NCI-H1105 treated with DMSO at 0.1 percent for 48 hours (cell line): ENCODE results near the gene FMO5.
"Not testable (repeated sequence)": the region's sequence is repeated elsewhere in the genome, so short reads cannot be mapped to it uniquely, and the experiment has no call there.

ENCODE experiments used
- DNase-seq: peaks from one replicate; lab custom pipeline; 2025; lab: John Stamatoyannopoulos, UW

Gene FMO5

GRCh38 chr1:147225193-147225730 is at the start of gene FMO5:
Gene FMO5 (minus strand): TSS chr1:147225339. CDS start chr1:147225029, 310 bp downstream.
- no peak for DNase-seq

GRCh38 chr1:147273409-147274336 is 48.5 kb upstream of the FMO5 start:
- peak; percentile 56 for DNase-seq

GRCh38 chr1:147272042-147272441 is 46.9 kb upstream of the FMO5 start:
- DNase-seq, result peak; percentile 42

GRCh38 chr1:147270721-147271120 is 45.6 kb upstream of the FMO5 start:
- DNase-seq, result peak; percentile 17

GRCh38 chr1:147267711-147268110 is 42.6 kb upstream of the FMO5 start:
- DNase-seq, result no peak

GRCh38 chr1:147266381-147266780 is 41.2 kb upstream of the FMO5 start:
- no peak for DNase-seq

GRCh38 chr1:147264158-147264768 is 39.1 kb upstream of the FMO5 start:
- DNase-seq, result no peak

- no peak for DNase-seq
Observed at GRCh38 chr1:147260956-147261355, 35.8 kb upstream of the FMO5 start.

GRCh38 chr1:147252540-147252939 is 27.4 kb upstream of the FMO5 start:
- no peak for DNase-seq

- DNase-seq, result no peak
Observed at GRCh38 chr1:147247656-147248238, 22.6 kb upstream of the FMO5 start.

- no peak for DNase-seq
Observed at GRCh38 chr1:147246910-147247655, 21.9 kb upstream of the FMO5 start.

- no peak for DNase-seq
Observed at GRCh38 chr1:147246044-147246690, 21.0 kb upstream of the FMO5 start.

- no peak for DNase-seq
Observed at GRCh38 chr1:147245586-147246021, 20.5 kb upstream of the FMO5 start.

- DNase-seq, result no peak
Observed at GRCh38 chr1:147245129-147245528, 20.0 kb upstream of the FMO5 start.

- no peak for DNase-seq
Observed at GRCh38 chr1:147243841-147244240, 18.7 kb upstream of the FMO5 start.

GRCh38 chr1:147243228-147243685 is 18.1 kb upstream of the FMO5 start:
- DNase-seq, result peak; percentile 65

GRCh38 chr1:147242449-147243227 is 17.5 kb upstream of the FMO5 start, which contains the start of gene CHD1L:
Gene CHD1L (plus strand): TSS chr1:147242684. CDS start chr1:147242704, 20 bp downstream.
- DNase-seq, result peak; percentile 92

GRCh38 chr1:147241934-147242448 is 16.9 kb upstream of the FMO5 start:
- no peak for DNase-seq

GRCh38 chr1:147240131-147240721 is 15.1 kb upstream of the FMO5 start:
- DNase-seq, result not testable (repeated sequence)
